K562 (cell line): ENCODE measurements around the gene SLC35E3. TPM values are rescaled to one million over a fixed set of nuclear protein-coding genes. Genes with fewer than 3 reads are reported as not detected.
A peak's percentile ranks its signal among the peaks of the same experiment; 100 is the strongest.

Experiments used
- ASH1L ChIP-seq: fragments of 450-650 bp; IDR thresholded peaks from 2 replicates; pipeline ENCODE4 v1.6.1; 2018; ENCODE audit warnings: borderline replicate concordance, mild to moderate bottlenecking, low read depth; ENCODE audit not compliant: partially characterized antibody
- C11orf30 ChIP-seq: fragments of 450-650 bp; IDR thresholded peaks from 2 replicates; pipeline ENCODE4 v1.6.1; 2016; ENCODE audit warnings: low read depth, mild to moderate bottlenecking
- DPF2 ChIP-seq: fragments of 450-650 bp; IDR thresholded peaks from 2 replicates; pipeline ENCODE4 v1.6.1; 2016
- HDAC1 ChIP-seq, 2 experiments: fragments of 450-650 bp; IDR thresholded peaks; 2 replicates each; pipeline ENCODE4 v1.6.1; 2016 to 2017; ENCODE audit warnings: inconsistent platforms in 1 of 2, mild to moderate bottlenecking in 1 of 2, moderate library complexity in 1 of 2
- LARP7 ChIP-seq: fragments of 450-650 bp; IDR thresholded peaks from 2 replicates; pipeline ENCODE4 v1.6.1; 2016
- MXI1 ChIP-seq: IDR thresholded peaks from 2 replicates; pipeline ENCODE4 v1.6.1; 2011; ENCODE audit warnings: low read depth, mild to moderate bottlenecking, improper control_type of control experiment, low read length
- NR1H2 ChIP-seq: sonication (generic); formaldehyde crosslinking; IDR thresholded peaks from 2 replicates; pipeline ENCODE4 v1.4.0; 2020; ENCODE audit warnings: mild to moderate bottlenecking, missing genetic modification reagents
- PHF21A ChIP-seq: fragments of 450-650 bp; IDR thresholded peaks from 2 replicates; pipeline ENCODE4 v1.6.1; 2017; ENCODE audit warnings: low read depth, borderline replicate concordance
- PTRF ChIP-seq: fragments of 450-650 bp; IDR thresholded peaks from 2 replicates; pipeline ENCODE4 v1.6.1; 2016; ENCODE audit warnings: mild to moderate bottlenecking, missing genetic modification characterization, missing compliant biosample characterization
- ZBED1 ChIP-seq: IDR thresholded peaks from 2 replicates; pipeline ENCODE4 v1.6.1; 2014
- ZC3H8 ChIP-seq: fragments of 450-650 bp; IDR thresholded peaks from 2 replicates; pipeline ENCODE4 v1.6.1; 2017
- ZNF316 ChIP-seq: fragments of 450-650 bp; IDR thresholded peaks from 2 replicates; pipeline ENCODE4 v1.6.1; 2016
- polyA plus RNA-seq, 8 experiments: library from polyadenylated mRNA; depleted of rRNA in 4 of 8; stranded (reverse) in 5 of 8; unstranded in 3 of 8; fragments of >200 nt; fragmentation: Nextera tagmentation in 2 of 8; fragmentation: Illumina TruSeq in 1 of 8; extraction: Ambion mirVana in 2 of 8; extraction: Trizol in 1 of 8; gene quantifications; 2 replicates each; pipeline versions ENCODE4 v1.2.1 to v1.2.3, GENCODE V29; 2011 to 2014; ENCODE audit warnings: inconsistent platforms in 1 of 8, missing spikeins in 1 of 8
- total RNA-seq, 7 experiments: library from RNA; depleted of rRNA in 6 of 7; stranded (reverse); fragments of >200 nt in 6 of 7; fragmentation: Illumina TruSeq in 2 of 7; extraction: Trizol in 2 of 7; gene quantifications; 2 replicates each; pipeline versions ENCODE4 v1.2.1 to v1.2.3, GENCODE V29; 2011 to 2021; ENCODE audit warnings: low replicate concordance in 1 of 7
- TF ChIP-seq, protein P1 (sequence below): fragments of 450-650 bp; IDR thresholded peaks from 2 replicates; pipeline ENCODE4 v1.7.0; 2016; ENCODE audit warnings: borderline replicate concordance
- TF ChIP-seq, protein P2 (sequence below): fragments of 450-650 bp; IDR thresholded peaks from 2 replicates; pipeline ENCODE4 v1.6.1; 2016
- TF ChIP-seq, protein P3 (sequence below): fragments of 250-450 bp; sonication (Bioruptor Pico); IDR thresholded peaks from 2 replicates; pipeline ENCODE4 v1.5.0; 2021
- TF ChIP-seq, protein P4 (sequence below): sonication (generic); formaldehyde crosslinking; IDR thresholded peaks from 2 replicates; pipeline ENCODE4 v1.8.1; 2023; ENCODE audit warnings: mild to moderate bottlenecking, missing genetic modification reagents, moderate library complexity
- TF ChIP-seq, protein P5 (sequence below), 2 experiments: IDR thresholded peaks in 1 of 2; conservative IDR thresholded peaks in 1 of 2; 2 replicates each; pipeline ENCODE4 v1.6.1; 2016; ENCODE audit warnings: low read depth in 2 of 2, mild to moderate bottlenecking in 1 of 2, missing compliant biosample characterization in 1 of 2, missing genetic modification characterization in 1 of 2, moderate library complexity in 1 of 2
- TF ChIP-seq, protein P6 (sequence below): fragments of 250-450 bp; sonication (Bioruptor Pico); IDR thresholded peaks from 2 replicates; pipeline ENCODE4 v1.8.0; 2021; ENCODE audit warnings: borderline replicate concordance, mild to moderate bottlenecking, moderate library complexity; ENCODE audit not compliant: poor library complexity, severe bottlenecking

The SLC35E3 gene
- total and polyA plus RNA-seq, 9 of the 15 experiments (the other 6 are each of a cell fraction or from before 2014, with no cell fraction given): 1.2 to 5.9 (median 3.8) TPM

DNA sequence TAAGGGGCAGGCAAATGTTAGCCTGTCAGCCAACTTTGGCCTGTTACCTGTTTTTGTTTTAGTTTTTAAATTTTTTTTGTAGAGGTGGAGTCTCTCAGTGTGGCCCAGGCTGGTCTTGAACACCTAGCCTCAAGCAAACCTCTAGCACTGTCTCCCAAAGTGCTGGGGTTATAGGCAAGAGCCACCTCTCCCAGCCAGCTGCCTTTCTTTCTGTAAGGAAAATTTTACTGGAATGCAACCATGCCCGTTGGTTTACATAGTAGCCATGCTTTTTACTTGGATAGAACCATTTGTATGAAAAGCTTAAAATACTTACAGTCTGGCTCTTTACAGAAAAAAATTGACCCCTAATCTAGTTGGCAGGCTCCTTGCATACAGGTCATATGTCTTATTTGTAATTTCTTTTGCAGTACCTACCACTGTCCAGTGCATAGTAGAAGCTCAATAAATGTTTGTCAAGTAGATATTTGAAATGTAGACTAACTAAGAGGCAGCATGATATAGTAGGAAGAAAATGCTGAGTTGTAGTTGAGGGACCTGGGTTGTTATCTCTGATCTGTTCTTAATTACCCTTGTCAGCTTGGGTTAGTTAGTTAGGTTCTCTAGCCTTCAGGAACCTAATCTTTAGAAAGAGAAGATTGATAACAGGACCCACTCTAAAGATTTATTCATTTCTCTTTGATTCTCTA, 66.7 kb downstream of the SLC35E3 start (continued):
- TF ChIP-seq, protein P1, sequence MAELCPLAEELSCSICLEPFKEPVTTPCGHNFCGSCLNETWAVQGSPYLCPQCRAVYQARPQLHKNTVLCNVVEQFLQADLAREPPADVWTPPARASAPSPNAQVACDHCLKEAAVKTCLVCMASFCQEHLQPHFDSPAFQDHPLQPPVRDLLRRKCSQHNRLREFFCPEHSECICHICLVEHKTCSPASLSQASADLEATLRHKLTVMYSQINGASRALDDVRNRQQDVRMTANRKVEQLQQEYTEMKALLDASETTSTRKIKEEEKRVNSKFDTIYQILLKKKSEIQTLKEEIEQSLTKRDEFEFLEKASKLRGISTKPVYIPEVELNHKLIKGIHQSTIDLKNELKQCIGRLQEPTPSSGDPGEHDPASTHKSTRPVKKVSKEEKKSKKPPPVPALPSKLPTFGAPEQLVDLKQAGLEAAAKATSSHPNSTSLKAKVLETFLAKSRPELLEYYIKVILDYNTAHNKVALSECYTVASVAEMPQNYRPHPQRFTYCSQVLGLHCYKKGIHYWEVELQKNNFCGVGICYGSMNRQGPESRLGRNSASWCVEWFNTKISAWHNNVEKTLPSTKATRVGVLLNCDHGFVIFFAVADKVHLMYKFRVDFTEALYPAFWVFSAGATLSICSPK: no peak
- TF ChIP-seq C11orf30: peak; percentile 79
- TF ChIP-seq ZNF316: peak; percentile 87
- no peak for TF ChIP-seq NR1H2 (CRISPR knock-in tag)
- no peak for TF ChIP-seq ZC3H8
- TF ChIP-seq MXI1: no peak
- no peak for TF ChIP-seq ZBED1
- TF ChIP-seq, protein P2, sequence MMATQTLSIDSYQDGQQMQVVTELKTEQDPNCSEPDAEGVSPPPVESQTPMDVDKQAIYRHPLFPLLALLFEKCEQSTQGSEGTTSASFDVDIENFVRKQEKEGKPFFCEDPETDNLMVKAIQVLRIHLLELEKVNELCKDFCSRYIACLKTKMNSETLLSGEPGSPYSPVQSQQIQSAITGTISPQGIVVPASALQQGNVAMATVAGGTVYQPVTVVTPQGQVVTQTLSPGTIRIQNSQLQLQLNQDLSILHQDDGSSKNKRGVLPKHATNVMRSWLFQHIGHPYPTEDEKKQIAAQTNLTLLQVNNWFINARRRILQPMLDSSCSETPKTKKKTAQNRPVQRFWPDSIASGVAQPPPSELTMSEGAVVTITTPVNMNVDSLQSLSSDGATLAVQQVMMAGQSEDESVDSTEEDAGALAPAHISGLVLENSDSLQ: peak; percentile 17; the same call in 1 of the 2 replicates
- TF ChIP-seq HDAC1 (IDR thresholded peaks at IDR 0.05): no peak
- TF ChIP-seq PTRF: no peak
- TF ChIP-seq, protein P3, sequence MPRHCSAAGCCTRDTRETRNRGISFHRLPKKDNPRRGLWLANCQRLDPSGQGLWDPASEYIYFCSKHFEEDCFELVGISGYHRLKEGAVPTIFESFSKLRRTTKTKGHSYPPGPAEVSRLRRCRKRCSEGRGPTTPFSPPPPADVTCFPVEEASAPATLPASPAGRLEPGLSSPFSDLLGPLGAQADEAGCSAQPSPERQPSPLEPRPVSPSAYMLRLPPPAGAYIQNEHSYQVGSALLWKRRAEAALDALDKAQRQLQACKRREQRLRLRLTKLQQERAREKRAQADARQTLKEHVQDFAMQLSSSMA (CRISPR knock-in tag): no peak
- TF ChIP-seq, protein P4, sequence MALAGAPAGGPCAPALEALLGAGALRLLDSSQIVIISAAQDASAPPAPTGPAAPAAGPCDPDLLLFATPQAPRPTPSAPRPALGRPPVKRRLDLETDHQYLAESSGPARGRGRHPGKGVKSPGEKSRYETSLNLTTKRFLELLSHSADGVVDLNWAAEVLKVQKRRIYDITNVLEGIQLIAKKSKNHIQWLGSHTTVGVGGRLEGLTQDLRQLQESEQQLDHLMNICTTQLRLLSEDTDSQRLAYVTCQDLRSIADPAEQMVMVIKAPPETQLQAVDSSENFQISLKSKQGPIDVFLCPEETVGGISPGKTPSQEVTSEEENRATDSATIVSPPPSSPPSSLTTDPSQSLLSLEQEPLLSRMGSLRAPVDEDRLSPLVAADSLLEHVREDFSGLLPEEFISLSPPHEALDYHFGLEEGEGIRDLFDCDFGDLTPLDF (CRISPR knock-in tag): no peak
- TF ChIP-seq, protein P5, sequence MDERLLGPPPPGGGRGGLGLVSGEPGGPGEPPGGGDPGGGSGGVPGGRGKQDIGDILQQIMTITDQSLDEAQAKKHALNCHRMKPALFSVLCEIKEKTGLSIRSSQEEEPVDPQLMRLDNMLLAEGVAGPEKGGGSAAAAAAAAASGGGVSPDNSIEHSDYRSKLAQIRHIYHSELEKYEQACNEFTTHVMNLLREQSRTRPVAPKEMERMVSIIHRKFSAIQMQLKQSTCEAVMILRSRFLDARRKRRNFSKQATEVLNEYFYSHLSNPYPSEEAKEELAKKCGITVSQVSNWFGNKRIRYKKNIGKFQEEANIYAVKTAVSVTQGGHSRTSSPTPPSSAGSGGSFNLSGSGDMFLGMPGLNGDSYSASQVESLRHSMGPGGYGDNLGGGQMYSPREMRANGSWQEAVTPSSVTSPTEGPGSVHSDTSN (CRISPR knock-in tag; IDR thresholded peaks at IDR 0.05; ENCODE audit: low read depth): no peak
- TF ChIP-seq, protein P5 (tag; conservative IDR thresholded peaks at IDR 0.05; ENCODE audit: low read depth): peak; percentile 49; the same call in 1 of the 2 replicates
- peak; percentile 55; the same call in 1 of the 2 replicates for TF ChIP-seq DPF2
- TF ChIP-seq, protein P6, sequence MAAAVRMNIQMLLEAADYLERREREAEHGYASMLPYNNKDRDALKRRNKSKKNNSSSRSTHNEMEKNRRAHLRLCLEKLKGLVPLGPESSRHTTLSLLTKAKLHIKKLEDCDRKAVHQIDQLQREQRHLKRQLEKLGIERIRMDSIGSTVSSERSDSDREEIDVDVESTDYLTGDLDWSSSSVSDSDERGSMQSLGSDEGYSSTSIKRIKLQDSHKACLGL: no peak
- no peak for TF ChIP-seq LARP7
- TF ChIP-seq ASH1L: no peak
- no peak for TF ChIP-seq PHF21A
